GM18526 (cell line): Measurements from ENCODE around the gene RELT.
A peak's percentile ranks its signal among the peaks of the same experiment; 100 is the strongest.

Source experiments
- POLR2A ChIP-seq: IDR thresholded peaks from 3 replicates; pipeline ENCODE4 v1.6.1; 2011; ENCODE audit not compliant: insufficient read length; ENCODE audit errors: extremely low read depth

Gene RELT

DNA sequence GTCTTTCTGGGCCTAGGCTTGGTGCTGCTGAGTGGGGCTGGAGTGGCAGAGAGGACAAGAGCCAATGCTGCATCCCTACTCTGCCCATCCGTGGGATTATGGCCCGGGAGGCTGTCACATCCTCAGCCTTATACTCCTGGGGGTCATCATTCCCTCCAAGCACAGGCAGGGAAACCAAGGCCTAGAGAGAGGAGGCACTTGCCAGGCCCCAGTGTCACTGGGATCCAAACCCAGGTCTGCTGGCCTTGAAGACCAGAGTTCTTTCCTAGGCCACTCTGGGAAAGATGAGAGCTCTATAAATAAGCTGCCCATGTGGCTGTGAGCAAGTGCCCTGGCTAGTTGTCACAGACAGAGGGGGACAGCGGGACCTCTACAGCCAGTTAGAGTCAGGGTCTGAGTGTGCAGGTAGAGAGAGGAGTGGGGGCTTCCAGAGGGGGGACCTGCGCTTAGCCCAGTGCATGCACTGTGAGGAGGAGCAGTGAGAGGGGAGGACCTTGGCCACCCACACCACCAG lies 4.8 kb downstream of the RELT start:
- no peak for TF ChIP-seq POLR2A

DNA sequence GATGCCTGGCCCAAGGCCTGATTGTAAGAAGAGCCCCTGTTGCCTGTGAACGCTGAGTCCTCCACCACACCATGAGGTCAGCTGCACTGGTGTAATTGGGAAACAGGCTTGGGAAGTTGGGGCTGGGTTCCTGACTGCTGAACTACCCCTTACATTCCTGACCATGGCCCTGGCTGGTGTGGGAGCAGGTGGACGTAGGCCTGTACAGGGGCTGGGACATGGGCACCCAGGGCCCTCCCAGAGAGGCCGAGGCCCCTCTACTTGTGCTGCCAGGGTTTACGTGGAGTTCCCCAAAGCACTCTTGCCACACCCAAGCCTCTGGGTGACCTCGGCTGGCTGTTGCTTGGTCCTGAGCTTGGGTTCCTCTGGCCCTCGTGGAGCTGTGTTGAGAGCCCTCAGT lies 5.4 kb downstream of the RELT start:
- TF ChIP-seq POLR2A: no peak

DNA sequence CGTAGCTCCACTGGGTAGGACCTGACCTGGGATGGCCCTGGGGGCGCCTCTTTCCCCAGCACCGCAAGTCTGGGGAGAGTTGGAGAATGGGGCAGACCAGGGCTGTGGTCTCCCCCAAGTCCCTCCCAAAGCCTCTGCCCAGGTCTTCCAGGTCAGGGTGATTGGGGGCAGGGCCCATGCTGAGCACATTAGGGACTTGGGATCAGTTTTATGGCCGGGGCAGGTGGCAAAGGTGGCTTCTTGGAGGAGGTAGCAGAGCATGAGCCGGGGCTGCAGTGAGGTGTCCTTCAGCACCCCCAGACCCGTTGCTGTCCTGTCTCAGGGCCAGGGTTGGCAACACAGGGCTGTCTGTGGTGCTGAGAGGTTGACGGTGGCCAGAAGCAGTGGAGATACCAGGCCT lies 6.0 kb downstream of the RELT start:
- no peak for TF ChIP-seq POLR2A

DNA sequence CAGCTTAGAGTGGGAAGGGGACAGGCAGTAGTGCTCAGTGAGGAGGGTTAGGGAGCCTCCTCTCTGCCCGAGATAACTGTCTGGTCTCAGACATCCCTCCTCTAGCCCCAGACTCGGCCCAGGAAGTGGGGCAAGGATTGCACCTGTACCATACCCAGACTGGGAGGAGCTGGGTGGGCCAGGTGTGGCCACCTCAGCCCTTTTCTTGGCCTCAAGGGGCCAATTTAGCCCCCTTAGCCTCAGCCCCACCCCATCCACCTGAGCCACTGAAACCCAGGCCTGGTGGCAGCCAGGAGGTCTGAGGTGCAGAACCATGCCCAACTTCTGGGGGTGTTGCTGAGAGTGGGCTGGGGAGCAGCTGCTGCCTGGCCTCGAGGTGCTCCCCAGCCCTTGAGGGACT lies 6.5 kb downstream of the RELT start:
- no peak for TF ChIP-seq POLR2A

- TF ChIP-seq POLR2A: no peak
These were observed 7.3 kb downstream of the RELT start for GRCh38 chr11:73383249-73384124.

- TF ChIP-seq POLR2A: no peak
These were observed 7.9 kb downstream of the RELT start for GRCh38 chr11:73384125-73384441.

- TF ChIP-seq POLR2A: no peak
These were observed 8.3 kb downstream of the RELT start for GRCh38 chr11:73384531-73384871.

GRCh38 chr11:73384872-73385689 lies 8.9 kb downstream of the RELT start:
- peak; percentile 47 for TF ChIP-seq POLR2A

DNA sequence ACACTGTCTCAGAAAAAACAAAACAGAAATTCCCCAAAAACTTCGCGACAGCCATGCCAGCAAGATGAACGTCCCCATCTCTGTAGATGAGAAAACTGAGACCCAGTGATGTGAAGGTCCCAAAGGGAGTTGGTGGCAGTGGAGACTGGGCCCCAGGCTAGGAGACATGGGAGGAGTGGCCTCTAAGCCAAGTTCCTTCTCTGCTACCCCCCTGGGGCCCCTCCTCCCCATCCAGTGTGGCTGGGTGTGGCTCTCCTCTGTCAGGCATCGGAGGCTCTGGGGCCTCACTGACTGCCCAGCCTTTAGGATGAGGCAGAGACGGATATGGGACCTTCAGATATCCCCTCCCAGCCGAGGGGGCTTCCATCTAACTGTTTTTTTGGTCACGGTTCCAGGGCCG lies 9.8 kb downstream of the RELT start:
- peak; percentile 37 for TF ChIP-seq POLR2A

DNA sequence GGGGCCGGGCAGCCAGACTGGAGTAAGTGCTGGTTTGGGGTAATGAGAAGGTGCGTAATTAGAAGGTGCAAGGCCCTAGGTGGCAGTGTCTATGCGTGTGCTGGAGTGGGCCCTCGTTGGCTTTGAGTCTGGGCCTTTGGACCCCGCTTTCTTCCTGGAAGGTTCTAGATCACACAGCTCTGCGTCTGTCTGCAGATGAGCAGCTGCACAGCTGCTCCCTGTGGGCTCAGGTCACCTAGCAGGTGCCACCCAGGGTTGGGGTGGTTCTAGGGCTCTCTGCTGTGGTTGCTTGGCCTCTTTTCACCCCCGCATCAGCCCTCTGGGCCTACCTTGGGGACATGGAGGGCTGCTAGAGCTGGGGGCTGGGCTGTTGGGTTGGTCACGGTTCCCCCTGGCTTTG lies 10.3 kb downstream of the RELT start:
- no peak for TF ChIP-seq POLR2A

DNA sequence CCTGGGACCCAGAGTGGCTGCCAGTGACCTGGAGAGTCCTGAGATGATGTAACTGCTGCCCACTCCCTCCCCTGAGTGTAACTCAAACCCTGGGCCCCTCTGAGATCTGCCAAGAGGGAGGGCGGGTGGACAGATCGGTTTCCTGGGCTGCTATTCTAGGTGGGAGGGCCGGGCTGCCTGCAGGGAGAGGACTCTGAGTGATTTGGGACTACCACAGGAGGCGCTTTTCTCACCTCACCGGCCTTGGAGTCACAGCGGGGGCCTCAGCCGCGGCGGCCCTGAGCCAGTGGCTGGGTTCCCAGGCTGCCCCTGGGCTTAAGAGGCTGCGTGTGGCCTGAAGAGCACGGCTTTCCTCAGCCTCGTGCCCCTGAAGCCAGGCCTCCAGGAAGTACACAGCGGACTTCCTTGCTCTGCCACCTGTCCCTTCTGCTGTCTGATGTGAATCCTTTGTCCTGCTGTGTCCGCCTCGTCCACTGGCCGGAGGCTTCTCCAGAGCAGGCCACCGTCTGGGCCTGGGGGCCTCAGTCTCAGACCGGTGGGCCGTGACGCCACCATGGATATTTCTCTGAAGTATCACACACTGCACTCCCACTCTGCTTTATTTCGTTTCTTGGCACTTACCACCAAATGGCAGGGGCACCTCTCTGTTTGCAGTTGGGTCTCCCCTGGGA lies 11.5 kb downstream of the RELT start:
- no peak for TF ChIP-seq POLR2A

DNA sequence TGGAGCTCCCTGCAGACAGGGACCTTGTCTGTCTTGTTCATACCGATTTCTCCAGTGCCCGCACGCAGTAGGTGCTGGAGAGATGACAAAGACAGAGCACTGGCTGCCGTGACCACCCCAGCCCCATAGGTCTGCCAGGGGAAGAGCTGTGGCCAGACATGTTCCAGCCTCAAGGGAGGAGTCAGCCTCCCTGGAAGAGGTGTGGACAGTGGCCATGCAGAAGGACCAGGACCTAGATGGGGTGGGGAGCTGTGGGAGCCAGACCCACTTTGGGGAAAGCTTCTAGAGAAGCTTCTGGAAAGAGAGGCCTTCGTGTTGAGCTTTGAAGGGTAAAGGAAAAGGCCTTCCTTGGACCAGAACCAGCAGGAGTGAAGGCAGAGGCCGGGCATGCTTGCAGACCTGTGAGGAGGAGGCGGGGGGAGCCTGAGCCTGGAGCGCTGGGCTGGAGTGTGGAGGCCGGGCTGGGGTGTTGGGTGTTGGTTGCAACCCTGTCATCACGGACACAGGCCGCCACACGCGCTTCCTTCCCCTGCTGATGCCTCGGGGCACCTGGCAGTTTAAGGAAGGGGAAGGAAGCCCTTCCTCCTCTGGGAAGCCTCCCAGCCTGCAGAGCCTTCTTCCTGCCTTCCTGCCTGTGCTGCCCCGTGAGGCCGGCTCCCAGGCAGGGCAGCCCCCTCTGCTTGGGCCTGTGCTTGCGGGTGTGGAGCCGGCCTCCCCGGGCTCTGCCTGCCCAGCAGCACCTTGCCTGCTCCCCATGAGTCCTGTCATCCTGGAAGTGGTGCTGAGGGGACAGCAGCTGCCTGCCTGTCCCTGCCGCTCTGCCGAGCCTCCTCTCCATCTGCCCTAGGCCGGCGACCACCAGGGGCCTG lies 12.3 kb downstream of the RELT start:
- no peak for TF ChIP-seq POLR2A

DNA sequence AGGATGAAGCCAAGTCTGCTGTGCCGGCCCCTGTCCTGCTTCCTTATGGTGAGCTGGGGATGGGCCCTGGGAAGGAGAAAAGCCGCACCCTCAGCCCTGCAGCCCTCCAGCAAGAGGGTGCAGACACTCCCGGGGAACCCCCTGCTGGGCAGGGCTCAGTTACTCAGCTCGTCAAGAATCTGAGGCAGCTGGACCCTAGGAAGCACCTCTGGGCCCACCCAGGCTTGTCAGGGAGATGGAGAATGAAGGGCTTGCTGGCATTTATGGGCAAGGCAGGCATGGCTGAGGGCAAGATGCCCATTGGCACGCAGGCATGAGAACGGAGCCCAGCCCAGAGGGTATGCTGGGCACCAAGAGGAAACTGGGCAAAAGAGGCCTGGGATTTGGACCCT lies 12.9 kb downstream of the RELT start:
- TF ChIP-seq POLR2A: no peak

DNA sequence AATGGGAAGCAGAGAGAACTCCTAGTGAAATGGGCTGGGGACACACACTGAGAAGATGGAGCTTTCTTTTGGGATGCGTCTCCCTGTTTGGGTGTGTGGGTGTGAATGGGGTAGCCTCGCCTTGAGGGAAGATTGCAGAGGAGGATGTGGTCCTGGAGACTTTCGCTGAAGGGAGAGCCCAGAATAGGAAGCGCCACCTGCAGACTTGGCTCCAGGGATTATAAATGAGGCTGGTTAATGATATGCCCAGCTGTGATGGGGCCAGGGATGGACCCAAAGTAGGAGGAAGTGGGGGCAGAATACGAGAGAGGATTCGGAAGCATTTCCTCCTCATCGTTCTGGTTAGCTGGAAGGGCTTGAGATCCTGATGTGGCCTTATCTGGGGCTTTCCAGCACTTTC lies 13.7 kb downstream of the RELT start:
- TF ChIP-seq POLR2A: no peak

DNA sequence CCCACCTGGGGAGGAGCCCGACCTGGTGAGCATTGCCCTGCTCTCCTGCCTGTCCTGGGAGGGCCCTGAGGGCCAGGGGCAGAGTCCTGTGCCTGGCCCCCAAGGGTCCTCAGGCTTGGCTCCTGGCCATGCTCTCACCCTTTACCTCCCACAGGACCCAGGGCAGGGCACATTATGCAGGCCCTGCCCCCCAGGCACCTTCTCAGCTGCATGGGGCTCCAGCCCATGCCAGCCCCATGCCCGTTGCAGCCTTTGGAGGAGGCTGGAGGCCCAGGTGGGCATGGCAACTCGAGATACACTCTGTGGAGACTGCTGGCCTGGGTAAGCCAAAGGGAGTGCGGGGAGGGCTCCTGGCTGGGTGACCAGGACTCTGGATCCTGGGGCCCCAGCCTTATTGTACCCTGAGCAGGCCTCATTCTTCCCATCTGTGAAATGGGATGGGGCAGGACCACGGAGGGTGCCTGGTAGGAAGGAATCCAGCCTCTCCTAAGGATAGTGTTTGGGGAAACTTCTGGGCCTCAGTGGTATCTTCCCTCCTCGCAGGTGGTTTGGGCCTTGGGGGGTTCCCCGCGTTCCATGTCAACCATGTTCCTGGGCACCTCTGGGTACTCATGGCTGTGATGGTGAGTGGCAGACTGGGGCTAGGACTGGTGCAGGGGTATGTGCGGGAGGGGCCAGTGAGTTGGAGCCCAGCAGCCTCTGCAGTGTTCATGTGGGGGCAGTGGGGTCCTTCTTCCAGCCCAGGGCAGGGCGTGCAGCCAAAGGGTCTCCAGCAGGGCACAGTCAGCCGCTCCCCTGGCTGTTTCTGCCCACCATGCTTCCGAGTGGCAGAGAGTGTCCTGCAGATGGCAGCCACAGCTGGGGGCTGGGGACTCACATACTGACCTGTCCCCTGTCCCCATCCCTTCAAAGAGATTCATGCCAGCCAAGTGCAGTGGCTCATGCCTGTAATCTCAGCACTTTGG lies 14.7 kb downstream of the RELT start:
- TF ChIP-seq POLR2A: no peak
